ENCODE data around the gene ADAM33. TPM values are rescaled to one million over a fixed set of nuclear protein-coding genes. Genes with fewer than 3 reads are reported as not detected.

Gene ADAM33
- polyA plus RNA-seq, 2 of the 4 experiments (the other 2 are of a cell fraction), result 0.08 to 0.14 TPM

GRCh38 chr20:3730803-3731672, 49.2 kb upstream of the ADAM33 start:
- no peaks in the 10 kb centered on the region for H3K9me3 ChIP-seq
- no peak overlapping the region for H3K27ac ChIP-seq
- CTCF ChIA-PET, result interaction anchor here (0.8 to 72.1 kb wide), 7 partner anchors 15 to 168 kb away, joined by 3 to 2233 read pairs (median 7); partner anchors contain the start of genes ADAM33, ADISSP, AP5S1 and CENPB
- WGBS (ENCODE audit: missing lambda C conversion rate), result 73% methylated on average over 12 of the region's 12 CpGs
- FAIRE-seq, result no peak
- no peak for ATAC-seq
- no peak overlapping the region for H3K4me2 ChIP-seq
- POLR2A ChIA-PET, result no interaction called here
- peaks cover 17% of the 10 kb centered on the region for H3K4me1 ChIP-seq
- TF ChIP-seq RARB (CRISPR knock-in tag; IDR thresholded peaks at IDR 0.05) (no peak), BHLHE40 (IDR thresholded peaks at IDR 0.05; ENCODE audit: low read depth, low read length) (no peak), MAZ (IDR thresholded peaks at IDR 0.05; ENCODE audit: borderline replicate concordance, low read depth, low read length) (no peak), HDAC2 (IDR thresholded peaks at IDR 0.05) (no peak), CBX2 (IDR thresholded peaks at IDR 0.05; ENCODE audit: borderline replicate concordance, low read depth) (no peak), HES2 (IDR thresholded peaks at IDR 0.05) (no peak), GATA3 (IDR thresholded peaks at IDR 0.05; ENCODE audit: borderline replicate concordance) (no peak), CBX8 (IDR thresholded peaks at IDR 0.05) (no peak), KDM1A (IDR thresholded peaks at IDR 0.05; ENCODE audit: low read depth) (no peak), TFCP2L1 (CRISPR knock-in tag; IDR thresholded peaks at IDR 0.05) (no peak), HMGXB4 (CRISPR knock-in tag; IDR thresholded peaks at IDR 0.05; ENCODE audit: borderline replicate concordance) (no peak), FOSB (CRISPR knock-in tag; IDR thresholded peaks at IDR 0.05) (no peak), ZFP36 (IDR thresholded peaks at IDR 0.05; ENCODE audit: borderline replicate concordance, partially characterized antibody) (no peak), MAFK (IDR thresholded peaks at IDR 0.05; ENCODE audit: partially characterized antibody) (no peak), BCL3 (IDR thresholded peaks at IDR 0.05) (no peak), RAD21 (conservative IDR thresholded peaks at IDR 0.05 in 1 of 2, IDR thresholded peaks at IDR 0.05 in 1 of 2) (no peak)
- no peak for DNase-seq (ENCODE audit: low read depth in 1 of 2, low spot score in 1 of 2)
- no peak overlapping the region for H3K4me3 ChIP-seq

- peaks cover 17% of the 10 kb centered on the region for H3K4me1 ChIP-seq
- no peaks in the 10 kb centered on the region for H3K9me3 ChIP-seq
- CTCF ChIA-PET, result interaction anchor here (0.7 to 72.1 kb wide), 6 partner anchors 19 to 164 kb away, joined by 3 to 2233 read pairs (median 18); partner anchors contain the start of genes ADAM33, ADISSP, AP5S1 and CENPB
- 49% methylated on average over 8 of the region's 8 CpGs for WGBS (ENCODE audit: missing lambda C conversion rate)
- ATAC-seq, result no peak; a peak in 1 of 6 replicates
- no peak overlapping the region for H3K4me2 ChIP-seq
- H3K27ac ChIP-seq, result no peak overlapping the region
- no peak for FAIRE-seq
- no peak for DNase-seq (ENCODE audit: low read depth in 1 of 2, low spot score in 1 of 2)
- POLR2A ChIA-PET, result no interaction called here
- no peak overlapping the region for H3K4me3 ChIP-seq
- no peak for TF ChIP-seq EP300 (IDR thresholded peaks at IDR 0.05)
- TF ChIP-seq FOSL2 (IDR thresholded peaks at IDR 0.05), result no peak
- no peak for TF ChIP-seq FOSL2 (CRISPR knock-in tag; IDR thresholded peaks at IDR 0.05)
- no peak for TF ChIP-seq MAZ (IDR thresholded peaks at IDR 0.05; ENCODE audit: borderline replicate concordance, low read depth, low read length)
- TF ChIP-seq HOXA7 (CRISPR knock-in tag; IDR thresholded peaks at IDR 0.05), result no peak
- TF ChIP-seq MAFK (IDR thresholded peaks at IDR 0.05; ENCODE audit: partially characterized antibody), result no peak
- TF ChIP-seq NR3C1 (IDR thresholded peaks at IDR 0.05), result no peak
- TF ChIP-seq MYC (IDR thresholded peaks at IDR 0.05; ENCODE audit: borderline replicate concordance, low read length), result no peak
- no peak for TF ChIP-seq CTCF (IDR thresholded peaks at IDR 0.05)
- TF ChIP-seq USF2 (IDR thresholded peaks at IDR 0.05), result no peak
- TF ChIP-seq ZFP36 (IDR thresholded peaks at IDR 0.05; ENCODE audit: borderline replicate concordance, partially characterized antibody), result no peak
- no peak for TF ChIP-seq BHLHE40 (IDR thresholded peaks at IDR 0.05; ENCODE audit: low read depth, low read length)
- TF ChIP-seq ESRRA (IDR thresholded peaks at IDR 0.05; ENCODE audit: borderline replicate concordance, low read length), result no peak
- TF ChIP-seq HMGXB4 (CRISPR knock-in tag; IDR thresholded peaks at IDR 0.05; ENCODE audit: borderline replicate concordance), result no peak
- TF ChIP-seq CBX2 (IDR thresholded peaks at IDR 0.05; ENCODE audit: borderline replicate concordance, low read depth), result no peak
- no peak for TF ChIP-seq GATA3 (IDR thresholded peaks at IDR 0.05; ENCODE audit: borderline replicate concordance)
- no peak for TF ChIP-seq HES2 (IDR thresholded peaks at IDR 0.05)
Measured at GRCh38 chr20:3729811-3730540, 48.2 kb upstream of the ADAM33 start.

Measured in A549 (cell line).